AML-193 (cell line): Measurements from ENCODE around the gene TLE4.

Experiments used
- DNase-seq, 2 experiments: peaks; one replicate each; lab custom pipeline; 2025; lab: John Stamatoyannopoulos, UW

Gene TLE4

GRCh38 chr9:79664375-79664831 is 92.6 kb downstream of the TLE4 start:
- no peak for DNase-seq

GRCh38 chr9:79665369-79665768 is 93.6 kb downstream of the TLE4 start:
- DNase-seq: no peak

GRCh38 chr9:79665931-79666330 is 94.2 kb downstream of the TLE4 start:
- no peak for DNase-seq

- DNase-seq: no peak
These were observed 95.4 kb downstream of the TLE4 start for GRCh38 chr9:79667120-79667519.

- DNase-seq: no peak
These were observed 96.2 kb downstream of the TLE4 start for GRCh38 chr9:79667817-79668436.

GRCh38 chr9:79668956-79669355 is 97.2 kb downstream of the TLE4 start:
- no peak for DNase-seq

- DNase-seq: no peak
These were observed 98.7 kb downstream of the TLE4 start for GRCh38 chr9:79670269-79670961.

GRCh38 chr9:79671558-79671957 is 99.8 kb downstream of the TLE4 start:
- DNase-seq: no peak

GRCh38 chr9:79672236-79672635 is 100.5 kb downstream of the TLE4 start:
- no peak for DNase-seq

GRCh38 chr9:79672891-79673290 is 101.1 kb downstream of the TLE4 start:
- DNase-seq: no peak

GRCh38 chr9:79673614-79674013 is 101.8 kb downstream of the TLE4 start:
- DNase-seq: no peak

GRCh38 chr9:79674052-79674777 is 102.5 kb downstream of the TLE4 start:
- DNase-seq: no peak

GRCh38 chr9:79681576-79681975 is 109.8 kb downstream of the TLE4 start:
- DNase-seq: no peak

GRCh38 chr9:79682076-79682736 is 110.4 kb downstream of the TLE4 start:
- no peak for DNase-seq

GRCh38 chr9:79684059-79684458 is 112.3 kb downstream of the TLE4 start:
- no peak for DNase-seq

GRCh38 chr9:79684711-79685575 is 113.2 kb downstream of the TLE4 start:
- DNase-seq: no peak

- no peak for DNase-seq
These were observed 113.8 kb downstream of the TLE4 start for GRCh38 chr9:79685577-79685976.

- no peak for DNase-seq
These were observed 114.8 kb downstream of the TLE4 start for GRCh38 chr9:79686381-79687130.

- no peak for DNase-seq
These were observed 115.3 kb downstream of the TLE4 start for GRCh38 chr9:79687131-79687447.

GRCh38 chr9:79688363-79688762 is 116.6 kb downstream of the TLE4 start:
- no peak for DNase-seq

- no peak for DNase-seq
These were observed 117.8 kb downstream of the TLE4 start for GRCh38 chr9:79689576-79689975.
